Osteoblast (primary cell): ENCODE data around the gene DMPK. TPM values are rescaled to one million over a fixed set of nuclear protein-coding genes. Genes with fewer than 3 reads are reported as not detected.

Source experiments
- DNase-seq: peaks from one replicate; pipeline ENCODE4 v3.0.0; 2011; ENCODE audit warnings: low spot score, mixed read lengths; ENCODE audit not compliant: insufficient read length; ENCODE audit errors: missing footprints
- H2AFZ ChIP-seq: 2 replicates; pipeline ENCODE4 v1.6.0; 2011; ENCODE audit warnings: mild to moderate bottlenecking, low read length
- H3K27ac ChIP-seq: 2 replicates; pipeline ENCODE4 v1.5.1; 2011; ENCODE audit warnings: mild to moderate bottlenecking, low read depth, low read length, moderate library complexity
- H3K27me3 ChIP-seq: 2 replicates; pipeline ENCODE4 v1.6.0; 2012; ENCODE audit warnings: mild to moderate bottlenecking, control low read depth, inconsistent platforms, low read length, moderate library complexity; ENCODE audit not compliant: insufficient read depth
- H3K36me3 ChIP-seq: 2 replicates; pipeline ENCODE4 v1.5.1; 2011; ENCODE audit warnings: mild to moderate bottlenecking, low read length, control low read depth, moderate library complexity; ENCODE audit not compliant: insufficient read depth
- H3K4me1 ChIP-seq: 2 replicates; pipeline ENCODE4 v1.5.1; 2011; ENCODE audit warnings: mild to moderate bottlenecking, low read length, control low read depth, moderate library complexity; ENCODE audit not compliant: insufficient read depth
- H3K4me2 ChIP-seq: 2 replicates; pipeline ENCODE4 v1.6.0; 2011; ENCODE audit warnings: mild to moderate bottlenecking, low read length; ENCODE audit not compliant: insufficient read depth
- H3K4me3 ChIP-seq: fragments of 200-600 bp; sonication (generic); 3 replicates; pipeline ENCODE4 v1.5.1; 2012; ENCODE audit warnings: mild to moderate bottlenecking, low read length, inconsistent platforms; ENCODE audit not compliant: insufficient read depth
- H3K79me2 ChIP-seq: 2 replicates; pipeline ENCODE4 v1.6.0; 2012; ENCODE audit warnings: mild to moderate bottlenecking, low read length, control low read depth, inconsistent platforms; ENCODE audit not compliant: insufficient read depth
- H3K9me3 ChIP-seq: 2 replicates; pipeline ENCODE4 v1.5.1; 2011; ENCODE audit warnings: low read depth, low read length, control low read depth
- H4K20me1 ChIP-seq: 2 replicates; pipeline ENCODE4 v1.6.0; 2012; ENCODE audit warnings: mild to moderate bottlenecking, low read length, control low read depth; ENCODE audit not compliant: insufficient read depth
- CTCF ChIP-seq: IDR thresholded peaks from 2 replicates; pipeline ENCODE4 v1.5.1; 2011; ENCODE audit warnings: mild to moderate bottlenecking, low read depth, low read length, moderate library complexity; ENCODE audit errors: extremely low read depth
- total RNA-seq: library from RNA; depleted of rRNA; stranded (reverse); fragments of >200 nt; gene quantifications from 2 replicates; pipeline ENCODE4 v1.2.3, GENCODE V29; 2012

DMPK gene
- total RNA-seq, 1 donor, result 30.4 TPM

GRCh38 chr19:45782820-45783785 is 813 bp upstream of the DMPK start:
- peaks cover 57% of the 10 kb centered on the region for H3K79me2 ChIP-seq
- peak overlapping the region; percentile 72 for H2AFZ ChIP-seq
- no peak for TF ChIP-seq CTCF
- H3K36me3 ChIP-seq, result peaks cover 39% of the 10 kb centered on the region
- H3K4me1 ChIP-seq, result peaks cover 32% of the 10 kb centered on the region
- peak overlapping the region; percentile 91 for H3K27ac ChIP-seq
- H3K27me3 ChIP-seq, result no peaks in the 10 kb centered on the region
- H3K4me3 ChIP-seq, result peak overlapping the region; percentile 33
- H3K4me2 ChIP-seq, result peak overlapping the region; percentile 69
- peaks cover 37% of the 10 kb centered on the region for H4K20me1 ChIP-seq
- H3K9me3 ChIP-seq, result no peaks in the 10 kb centered on the region
- peak; percentile 99 for DNase-seq

- Histone ChIP-seq H3K27ac (peak overlapping the region; percentile 17), H3K9me3 (no peaks in the 10 kb centered on the region), H3K4me1 (peaks cover 32% of the 10 kb centered on the region), H3K36me3 (peaks cover 41% of the 10 kb centered on the region), H2AFZ (no peak overlapping the region), H3K4me2 (peak overlapping the region; percentile 69), H4K20me1 (peaks cover 42% of the 10 kb centered on the region), H3K4me3 (peak overlapping the region; percentile 75), H3K79me2 (peaks cover 45% of the 10 kb centered on the region), H3K27me3 (no peaks in the 10 kb centered on the region)
- DNase-seq, result peak; percentile 93
- TF ChIP-seq CTCF, result no peak
Measured at GRCh38 chr19:45781214-45782161, 802 bp downstream of the DMPK start.

GRCh38 chr19:45780448-45781213 is 1.7 kb downstream of the DMPK start:
- Histone ChIP-seq H3K4me3 (peak overlapping the region; percentile 75), H3K27ac (no peak overlapping the region), H3K27me3 (no peaks in the 10 kb centered on the region), H3K4me1 (peaks cover 32% of the 10 kb centered on the region), H4K20me1 (peaks cover 42% of the 10 kb centered on the region), H3K79me2 (peaks cover 39% of the 10 kb centered on the region), H3K9me3 (no peaks in the 10 kb centered on the region), H3K36me3 (peaks cover 36% of the 10 kb centered on the region), H2AFZ (no peak overlapping the region), H3K4me2 (peak overlapping the region; percentile 69)
- no peak for TF ChIP-seq CTCF
- DNase-seq, result peak; percentile 87
